Ishikawa (cell line): ENCODE data around the gene NAV2.

ENCODE experiments used
- CEBPB ChIP-seq: IDR thresholded peaks from 2 replicates; pipeline ENCODE4 v1.6.1; 2012
- CREB1 ChIP-seq: IDR thresholded peaks from 2 replicates; pipeline ENCODE4 v1.6.1; 2012; ENCODE audit warnings: low read depth
- EGR1 ChIP-seq: IDR thresholded peaks from 2 replicates; pipeline ENCODE4 v1.6.1; 2012
- EP300 ChIP-seq: IDR thresholded peaks from 2 replicates; pipeline ENCODE4 v1.6.1; 2012; ENCODE audit warnings: borderline replicate concordance
- FOXM1 ChIP-seq: IDR thresholded peaks from 2 replicates; pipeline ENCODE4 v1.6.1; 2012; ENCODE audit warnings: low read depth, borderline replicate concordance
- MAX ChIP-seq: IDR thresholded peaks from 2 replicates; pipeline ENCODE4 v1.6.1; 2012
- NFIC ChIP-seq: IDR thresholded peaks from 2 replicates; pipeline ENCODE4 v1.6.1; 2012
- RAD21 ChIP-seq: IDR thresholded peaks from 2 replicates; pipeline ENCODE4 v1.6.1; 2012; ENCODE audit warnings: low read depth
- REST ChIP-seq: IDR thresholded peaks from 2 replicates; pipeline ENCODE4 v1.6.1; 2012; ENCODE audit warnings: low read depth, mild to moderate bottlenecking
- TAF1 ChIP-seq: IDR thresholded peaks from 2 replicates; pipeline ENCODE4 v1.6.1; 2012; ENCODE audit warnings: low read depth, mild to moderate bottlenecking
- TCF12 ChIP-seq: IDR thresholded peaks from 2 replicates; pipeline ENCODE4 v1.6.1; 2012; ENCODE audit warnings: low read depth
- TEAD4 ChIP-seq: IDR thresholded peaks from 2 replicates; pipeline ENCODE4 v1.6.1; 2012
- USF1 ChIP-seq: IDR thresholded peaks from 2 replicates; pipeline ENCODE4 v1.6.1; 2012
- YY1 ChIP-seq: IDR thresholded peaks from 2 replicates; pipeline ENCODE4 v1.6.1; 2012; ENCODE audit warnings: low read depth
- ZBTB7A ChIP-seq: IDR thresholded peaks from 2 replicates; pipeline ENCODE4 v1.6.1; 2012; ENCODE audit warnings: low read depth

NAV2 gene

GRCh38 chr11:20084921-20085814 lies 372.5 kb downstream of the NAV2 start:
- TF ChIP-seq TAF1 (no peak), ZBTB7A (no peak), EP300 (no peak), MAX (no peak), EGR1 (no peak), TEAD4 (no peak), YY1 (no peak), REST (no peak), USF1 (no peak), TCF12 (no peak), CEBPB (no peak), CREB1 (no peak), FOXM1 (no peak), RAD21 (no peak), NFIC (no peak)

- no peak for TF ChIP-seq TEAD4
Observed at GRCh38 chr11:20085918-20086317, 373.3 kb downstream of the NAV2 start.

GRCh38 chr11:20087118-20087521 lies 374.5 kb downstream of the NAV2 start:
- no peak for TF ChIP-seq TEAD4
- TF ChIP-seq CEBPB, result no peak
- TF ChIP-seq ZBTB7A, result no peak
- TF ChIP-seq EGR1, result no peak
- TF ChIP-seq REST, result no peak
- no peak for TF ChIP-seq NFIC
- no peak for TF ChIP-seq MAX
- TF ChIP-seq CREB1, result no peak
- TF ChIP-seq EP300, result no peak
- TF ChIP-seq RAD21, result no peak
- TF ChIP-seq FOXM1, result no peak
- TF ChIP-seq TCF12, result no peak
- TF ChIP-seq YY1, result no peak
- no peak for TF ChIP-seq USF1
- TF ChIP-seq TAF1, result no peak

GRCh38 chr11:20088397-20089225 lies 376.0 kb downstream of the NAV2 start:
- no peak for TF ChIP-seq CEBPB
- TF ChIP-seq USF1, result no peak
- no peak for TF ChIP-seq EGR1
- no peak for TF ChIP-seq YY1
- no peak for TF ChIP-seq EP300
- TF ChIP-seq MAX, result no peak
- no peak for TF ChIP-seq REST
- TF ChIP-seq TAF1, result no peak
- no peak for TF ChIP-seq TEAD4
- no peak for TF ChIP-seq NFIC
- TF ChIP-seq RAD21, result no peak
- TF ChIP-seq CREB1, result no peak
- no peak for TF ChIP-seq ZBTB7A
- no peak for TF ChIP-seq FOXM1
- no peak for TF ChIP-seq TCF12
